ENCODE measurements around the gene PAF1.

- TF ChIP-seq YY1 (IDR thresholded peaks at IDR 0.05; ENCODE audit: insufficient read depth, insufficient read length) (no peak), ZNF274 (IDR thresholded peaks at IDR 0.05; ENCODE audit: low read depth, low read length) (no peak), SUZ12 (IDR thresholded peaks at IDR 0.05; ENCODE audit: extremely low read depth, insufficient read depth, insufficient read length) (no peak)
These were observed 6.7 kb upstream of the PAF1 start for GRCh38 chr19:39397360-39398296.
